HG03520 (cell line): ENCODE data around the gene CYFIP1.

ENCODE experiments used
- ATAC-seq: cut with Tn5 transposase; IDR thresholded peaks from one replicate; pipeline ENCODE4 v1.9.1; 2021; ENCODE audit warnings: mild to moderate bottlenecking, moderate library complexity; ENCODE audit not compliant: unreplicated experiment

CYFIP1 gene

DNA sequence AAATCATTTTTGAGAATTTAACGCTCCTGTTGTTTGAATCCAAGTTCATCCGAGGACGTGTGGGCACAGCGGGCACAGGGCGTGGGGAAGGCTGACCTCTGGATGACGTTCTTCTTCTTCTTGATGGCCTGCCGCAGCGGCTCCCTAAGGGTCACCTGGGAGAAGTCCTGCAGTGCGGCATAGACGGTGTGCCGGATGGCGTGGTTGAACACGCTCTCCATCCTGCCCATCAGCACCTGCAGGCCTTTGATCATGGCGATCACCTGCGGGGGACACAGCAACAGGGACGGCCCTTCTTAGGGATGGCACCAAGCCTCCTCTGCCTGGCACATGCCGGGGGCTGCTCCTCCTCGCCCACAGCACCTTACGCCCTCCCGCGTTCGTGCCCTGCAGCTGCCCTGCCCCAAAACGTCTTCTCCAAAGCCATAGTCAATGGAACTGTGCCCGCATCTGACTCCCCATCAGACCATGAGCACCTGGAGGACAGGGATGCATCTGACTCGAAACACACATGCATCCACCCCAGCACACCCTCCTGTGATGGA lies 61.5 kb downstream of the CYFIP1 start:
- no peak for ATAC-seq

- no peak for ATAC-seq
Observed at GRCh38 chr15:22918056-22918455, 62.1 kb downstream of the CYFIP1 start.

- no peak for ATAC-seq
Observed at GRCh38 chr15:22917556-22917955, 62.6 kb downstream of the CYFIP1 start.

GRCh38 chr15:22916606-22917350 lies 63.4 kb downstream of the CYFIP1 start:
- ATAC-seq = no peak

GRCh38 chr15:22915866-22916515 lies 64.2 kb downstream of the CYFIP1 start:
- no peak for ATAC-seq

- no peak for ATAC-seq
Observed at GRCh38 chr15:22913646-22914380, 66.4 kb downstream of the CYFIP1 start.

DNA sequence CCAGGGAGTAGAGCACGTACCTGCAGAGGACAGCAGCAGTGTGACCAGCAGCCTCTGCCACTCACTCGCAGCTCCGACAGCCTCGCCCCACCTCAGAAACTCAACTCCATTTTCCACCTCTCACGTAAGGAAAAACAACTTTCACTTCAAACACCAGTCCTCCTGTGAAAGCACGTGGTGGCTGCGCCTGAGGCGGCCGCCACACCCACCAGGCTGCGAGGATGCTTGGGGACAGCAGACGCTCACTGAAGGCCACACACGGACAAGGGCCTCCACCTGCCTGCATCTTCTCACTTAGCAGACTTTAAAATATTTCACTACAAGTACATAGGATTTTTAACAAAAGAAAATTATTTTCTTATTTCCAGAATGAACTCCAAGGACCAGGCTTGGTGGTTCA lies 67.9 kb downstream of the CYFIP1 start:
- no peak for ATAC-seq

DNA sequence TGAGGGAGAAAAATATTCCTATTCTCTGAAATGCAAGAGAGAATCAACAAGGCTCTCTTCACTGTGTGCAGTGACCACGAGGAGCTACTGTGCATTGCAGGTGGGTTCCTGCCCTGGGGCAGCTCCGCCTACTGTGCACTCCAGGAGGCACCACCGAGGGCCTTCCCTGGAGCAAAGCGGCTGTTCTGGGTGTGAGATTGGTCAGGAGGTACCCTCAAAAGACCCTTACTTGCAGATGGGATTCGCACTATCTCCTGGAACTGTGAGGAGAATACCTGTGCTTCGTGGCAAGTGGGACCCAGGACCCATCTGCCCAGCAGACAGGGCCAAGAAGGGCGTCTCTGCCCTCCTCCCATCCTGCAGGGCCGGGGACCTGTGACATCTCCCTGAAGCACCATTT lies 68.9 kb downstream of the CYFIP1 start:
- ATAC-seq = no peak

- no peak for ATAC-seq
Observed at GRCh38 chr15:22908830-22909229, 71.3 kb downstream of the CYFIP1 start.

GRCh38 chr15:22907161-22907950 lies 72.8 kb downstream of the CYFIP1 start:
- no peak for ATAC-seq

GRCh38 chr15:22904736-22905135 lies 75.4 kb downstream of the CYFIP1 start:
- ATAC-seq = no peak

- ATAC-seq = no peak
Observed at GRCh38 chr15:22903961-22904534, 76.1 kb downstream of the CYFIP1 start.

- no peak for ATAC-seq
Observed at GRCh38 chr15:22903427-22903826, 76.7 kb downstream of the CYFIP1 start.

DNA sequence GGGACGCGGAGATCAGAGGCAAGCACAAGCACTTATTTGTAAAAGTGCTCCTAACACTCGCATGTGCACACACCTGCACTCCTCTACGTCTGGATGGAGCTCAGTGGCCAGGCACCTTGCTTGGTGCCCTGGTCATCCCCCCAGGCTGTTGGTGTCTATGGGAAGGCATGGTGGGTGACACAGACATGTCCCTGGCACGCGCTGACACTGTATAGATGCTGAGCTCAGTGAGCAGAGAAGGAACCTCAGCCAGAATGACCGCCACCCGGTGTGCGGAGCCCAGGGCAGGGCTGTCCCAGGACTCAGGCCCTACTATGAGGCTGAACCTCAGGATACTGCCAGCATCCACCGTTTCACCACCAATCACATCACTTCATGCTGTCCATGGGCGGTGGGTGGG lies 77.2 kb downstream of the CYFIP1 start:
- ATAC-seq = no peak

GRCh38 chr15:22902578-22902977 lies 77.6 kb downstream of the CYFIP1 start:
- no peak for ATAC-seq

DNA sequence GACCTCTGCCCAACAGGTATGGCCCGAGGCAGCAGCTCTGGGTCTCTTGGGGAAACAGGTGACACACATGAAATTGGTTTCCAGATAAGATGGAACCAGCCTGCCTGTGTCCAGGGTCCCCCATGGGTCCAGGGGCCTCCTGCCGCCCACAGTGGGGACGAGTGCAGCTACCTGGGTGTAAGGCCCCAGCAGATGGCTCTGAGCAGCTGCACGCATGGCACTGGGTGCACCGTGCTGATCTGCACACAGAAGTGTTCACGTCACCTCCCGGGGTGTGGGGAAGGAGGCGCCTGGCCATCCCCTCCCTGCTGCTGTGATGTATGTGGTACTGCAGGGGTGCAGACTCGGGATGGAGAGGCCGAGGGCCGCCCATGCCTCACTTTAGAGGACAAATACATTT lies 78.1 kb downstream of the CYFIP1 start:
- no peak for ATAC-seq

GRCh38 chr15:22895465-22896190 lies 84.5 kb downstream of the CYFIP1 start:
- peak; percentile 85 for ATAC-seq

GRCh38 chr15:22893881-22894280 lies 86.3 kb downstream of the CYFIP1 start:
- ATAC-seq = no peak

- no peak for ATAC-seq
Observed at GRCh38 chr15:22893081-22893480, 87.1 kb downstream of the CYFIP1 start.

DNA sequence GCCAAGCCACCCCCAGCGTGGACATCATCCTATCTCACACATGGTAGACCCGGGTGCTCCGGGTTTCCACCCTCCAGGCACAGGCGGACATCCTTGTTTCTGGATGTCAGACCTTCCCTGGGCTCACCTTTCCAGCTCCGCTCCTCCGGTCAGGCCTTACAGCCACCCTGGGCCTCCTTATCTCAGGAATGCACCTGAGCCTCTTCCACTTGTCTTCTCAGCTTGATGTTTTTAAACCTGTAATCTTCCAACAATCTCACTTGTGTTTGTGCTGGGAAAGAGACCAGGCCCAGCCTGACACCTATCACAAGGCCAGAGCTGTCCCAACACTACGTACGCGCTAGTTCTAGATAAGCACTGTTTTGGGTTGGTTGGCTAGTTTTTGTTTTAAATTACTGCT lies 87.8 kb downstream of the CYFIP1 start:
- ATAC-seq = no peak
